Measurements from ENCODE around the gene PARN. TPM values are rescaled to one million over a fixed set of nuclear protein-coding genes. Genes with fewer than 3 reads are reported as not detected.

Gene PARN
- total and polyA plus RNA-seq, 7 donors, result 10.3 to 20.9 (median 14.1) TPM

DNA sequence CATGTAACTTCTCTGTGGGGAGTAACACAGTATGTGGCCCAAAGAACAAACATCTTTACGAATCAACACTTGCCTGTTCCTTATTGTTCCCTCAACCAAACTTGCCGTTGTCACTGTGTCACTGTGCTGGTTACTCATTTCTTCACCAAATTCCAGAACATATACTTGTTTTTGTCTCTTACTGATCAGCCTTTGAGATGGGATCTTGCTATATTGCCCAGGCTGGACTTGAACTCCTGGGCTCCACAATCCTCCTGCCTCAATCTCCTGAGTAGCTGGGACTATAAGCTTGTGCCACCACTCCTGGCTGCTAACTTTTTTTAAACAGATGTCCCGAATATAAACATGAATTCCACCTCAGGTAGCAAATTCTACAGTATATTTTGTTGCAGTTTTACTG is 115.1 kb downstream of the PARN start:
- Histone ChIP-seq H3K27ac (no peak overlapping the region), H3K36me3 (ENCODE audit: insufficient read depth in 1 of 2, low read depth in 1 of 2) (no peaks in the 10 kb centered on the region), H3K9me3 (no peaks in the 10 kb centered on the region), H3K4me3 (no peak overlapping the region), H3K27me3 (ENCODE audit: insufficient read depth in 3 of 3, low read length in 2 of 3) (no peaks in the 10 kb centered on the region), H3K4me1 (peaks cover 15% of the 10 kb centered on the region)
- TF ChIP-seq, protein P1, sequence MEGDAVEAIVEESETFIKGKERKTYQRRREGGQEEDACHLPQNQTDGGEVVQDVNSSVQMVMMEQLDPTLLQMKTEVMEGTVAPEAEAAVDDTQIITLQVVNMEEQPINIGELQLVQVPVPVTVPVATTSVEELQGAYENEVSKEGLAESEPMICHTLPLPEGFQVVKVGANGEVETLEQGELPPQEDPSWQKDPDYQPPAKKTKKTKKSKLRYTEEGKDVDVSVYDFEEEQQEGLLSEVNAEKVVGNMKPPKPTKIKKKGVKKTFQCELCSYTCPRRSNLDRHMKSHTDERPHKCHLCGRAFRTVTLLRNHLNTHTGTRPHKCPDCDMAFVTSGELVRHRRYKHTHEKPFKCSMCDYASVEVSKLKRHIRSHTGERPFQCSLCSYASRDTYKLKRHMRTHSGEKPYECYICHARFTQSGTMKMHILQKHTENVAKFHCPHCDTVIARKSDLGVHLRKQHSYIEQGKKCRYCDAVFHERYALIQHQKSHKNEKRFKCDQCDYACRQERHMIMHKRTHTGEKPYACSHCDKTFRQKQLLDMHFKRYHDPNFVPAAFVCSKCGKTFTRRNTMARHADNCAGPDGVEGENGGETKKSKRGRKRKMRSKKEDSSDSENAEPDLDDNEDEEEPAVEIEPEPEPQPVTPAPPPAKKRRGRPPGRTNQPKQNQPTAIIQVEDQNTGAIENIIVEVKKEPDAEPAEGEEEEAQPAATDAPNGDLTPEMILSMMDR (IDR thresholded peaks at IDR 0.05), result no peak
- ATAC-seq, result no peak
- DNase-seq, result no peak
- 93 to 96% (median 94%) methylated on average over 3 of the region's 3 CpGs for WGBS, 3 donors
- intact Hi-C loops (cut with DNase I), result no loop called here

DNA sequence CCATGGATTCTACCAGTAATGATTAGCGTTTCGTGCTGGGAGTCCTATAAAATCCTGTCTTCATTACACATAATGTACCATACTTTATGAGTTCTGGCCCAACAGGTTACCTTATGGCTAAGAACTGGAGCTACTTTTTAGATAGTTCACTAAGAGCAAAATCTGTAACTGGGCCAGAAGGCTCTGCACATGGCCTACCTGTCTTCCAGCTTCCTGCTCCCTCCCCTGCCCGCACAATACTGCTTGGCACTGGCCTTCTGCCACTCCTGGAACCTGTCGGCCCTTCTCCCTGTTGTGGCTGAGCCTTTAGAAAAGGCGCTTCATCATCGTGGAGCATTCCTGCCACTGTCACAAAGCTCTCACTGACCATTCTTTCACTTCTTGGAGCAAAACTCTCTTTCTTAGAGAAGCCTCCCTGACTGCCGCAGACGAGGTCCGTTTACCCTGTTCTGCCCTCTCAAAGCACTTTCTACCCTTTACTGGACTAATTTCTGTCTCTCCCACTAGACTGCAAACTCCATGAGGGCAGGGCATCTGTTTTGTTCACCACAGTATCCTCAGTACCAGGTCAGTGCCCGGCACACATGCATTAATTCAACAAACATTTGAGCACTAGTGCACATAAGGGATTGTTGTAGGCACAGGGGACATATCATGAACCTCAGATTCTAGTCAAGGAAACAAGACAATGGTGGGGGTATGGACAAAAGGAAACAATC is 116.5 kb downstream of the PARN start:
- Histone ChIP-seq H3K27ac (no peak overlapping the region), H3K36me3 (ENCODE audit: insufficient read depth in 1 of 2, low read depth in 1 of 2) (no peaks in the 10 kb centered on the region), H3K27me3 (ENCODE audit: insufficient read depth in 3 of 3, low read length in 2 of 3) (no peaks in the 10 kb centered on the region), H3K4me3 (no peak overlapping the region), H3K9me3 (no peaks in the 10 kb centered on the region), H3K4me1 (peaks cover 24% of the 10 kb centered on the region)
- TF ChIP-seq, protein P1 (IDR thresholded peaks at IDR 0.05), result no peak
- ATAC-seq (no peak), DNase-seq (no peak)
- intact Hi-C loops (cut with DNase I), result no loop called here
- WGBS, 3 donors, result 90 to 92% (median 92%) methylated on average over 10 of the region's 10 CpGs

DNA sequence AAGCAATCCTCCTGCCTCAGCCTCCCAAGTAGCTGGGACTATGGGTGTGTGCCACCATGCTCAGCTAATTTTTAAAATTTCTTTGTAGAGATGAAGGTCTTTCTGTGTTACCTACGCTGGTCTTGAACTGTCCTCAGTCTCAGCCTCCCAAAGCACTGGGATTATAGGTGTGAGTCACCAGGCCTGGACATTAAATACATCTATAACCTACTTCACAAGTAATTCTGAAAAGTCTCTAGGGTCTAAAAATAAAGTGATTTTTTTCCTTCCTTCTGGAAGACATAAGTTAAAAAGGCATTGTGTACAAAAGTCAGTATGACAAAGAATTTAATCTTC is 118.3 kb downstream of the PARN start:
- Histone ChIP-seq H3K4me1 (peaks cover 24% of the 10 kb centered on the region), H3K36me3 (ENCODE audit: insufficient read depth in 1 of 2, low read depth in 1 of 2) (no peaks in the 10 kb centered on the region), H3K9me3 (no peaks in the 10 kb centered on the region), H3K27me3 (ENCODE audit: insufficient read depth in 3 of 3, low read length in 2 of 3) (no peaks in the 10 kb centered on the region), H3K4me3 (no peak overlapping the region), H3K27ac (no peak overlapping the region)
- 86 to 95% (median 90%) methylated on average over 1 of the region's 1 CpG for WGBS, 3 donors
- intact Hi-C loops (cut with DNase I), result no loop called here
- DNase-seq (no peak), ATAC-seq (no peak)
- TF ChIP-seq, protein P1 (IDR thresholded peaks at IDR 0.05), result no peak

DNA sequence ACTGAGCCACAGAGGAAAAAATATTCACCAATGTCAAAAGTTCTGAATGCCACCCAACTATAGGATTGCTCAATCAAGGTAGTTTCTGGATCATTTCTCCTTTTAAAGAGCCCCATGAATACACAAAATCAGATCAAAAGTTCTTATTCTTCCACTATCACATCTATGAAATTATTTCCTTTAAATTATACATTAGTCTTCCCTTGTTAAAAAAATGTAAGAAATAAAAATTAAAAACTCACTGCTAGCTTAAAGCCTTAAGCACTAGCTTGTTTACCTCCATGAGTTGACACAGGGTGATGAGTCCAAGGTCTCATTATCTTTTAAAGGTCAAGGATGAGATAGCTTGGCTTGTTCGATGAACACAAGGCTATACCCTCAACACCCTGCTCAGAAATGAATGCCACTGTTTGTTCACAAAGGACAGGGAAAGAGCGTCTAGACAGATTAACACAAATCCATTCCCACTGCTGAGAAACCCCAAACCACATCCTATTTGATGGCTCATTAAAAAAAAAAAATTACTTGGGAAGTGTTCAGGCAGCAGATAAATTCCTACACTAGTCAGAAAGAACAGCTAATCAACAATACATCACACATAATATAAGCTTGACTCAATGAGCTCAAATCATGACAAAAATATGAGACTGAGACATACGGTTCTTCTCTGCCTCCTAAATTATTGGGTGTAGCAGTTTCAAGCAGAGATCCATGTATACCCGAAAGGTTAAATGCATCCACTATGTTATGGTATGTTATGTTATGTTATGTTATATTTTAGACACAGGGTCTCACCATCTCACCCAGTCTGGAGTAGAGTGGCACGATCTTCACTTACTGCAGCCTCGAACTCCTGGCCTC is 118.9 kb downstream of the PARN start:
- no peak for ATAC-seq
- 74 to 81% (median 76%) methylated on average over 6 of the region's 6 CpGs for WGBS, 3 donors
- intact Hi-C loops (cut with DNase I), result no loop called here

More for the DNA sequence above, 118.9 kb downstream of the PARN start:
- Histone ChIP-seq H3K4me3 (no peak overlapping the region), H3K27me3 (ENCODE audit: insufficient read depth in 3 of 3, low read length in 2 of 3) (no peaks in the 10 kb centered on the region), H3K36me3 (ENCODE audit: insufficient read depth in 1 of 2, low read depth in 1 of 2) (no peaks in the 10 kb centered on the region), H3K27ac (peak overlapping the region; percentile 18), H3K9me3 (no peaks in the 10 kb centered on the region), H3K4me1 (peaks cover 30% of the 10 kb centered on the region)
- no peak for DNase-seq
- TF ChIP-seq, protein P1 (IDR thresholded peaks at IDR 0.05), result no peak

All from psoas muscle (tissue), 8 donors.